Spleen (tissue), 11 donors: ENCODE measurements around the gene KCNC1. TPM values are rescaled to one million over a fixed set of nuclear protein-coding genes. Genes with fewer than 3 reads are reported as not detected.

ENCODE experiments used
- DNase-seq: peaks from one replicate; pipeline ENCODE4 v3.0.0-alpha.2; 2020
- H3K27ac ChIP-seq, 8 donors: fragments of 200-600 bp; sonication (generic) in 7 of 8; 1 replicate in 4 of 8; 2 replicates in 4 of 8; pipeline versions ENCODE4 v1.5.0 to v1.8.0; 2016 to 2021; ENCODE audit warnings: inconsistent platforms in 4 of 8, mild to moderate bottlenecking in 4 of 8, moderate library complexity in 1 of 8
- H3K27me3 ChIP-seq, 7 donors: fragments of 200-600 bp; sonication (generic) in 6 of 7; replicated peaks in 1 of 7; 1 replicate in 4 of 7; 2 replicates in 3 of 7; pipeline versions ENCODE4 v1.5.0 to v1.8.0; 2016 to 2021; ENCODE audit warnings: inconsistent platforms in 3 of 7, mild to moderate bottlenecking in 1 of 7
- H3K36me3 ChIP-seq, 6 donors: fragments of 200-600 bp; sonication (generic) in 5 of 6; 1 replicate in 4 of 6; 2 replicates in 2 of 6; pipeline versions ENCODE4 v1.5.0 to v1.8.0; 2016 to 2021; ENCODE audit warnings: inconsistent platforms in 2 of 6
- H3K4me1 ChIP-seq, 6 donors: fragments of 200-600 bp; sonication (generic) in 5 of 6; 1 replicate in 3 of 6; 2 replicates in 3 of 6; pipeline versions ENCODE4 v1.5.0 to v1.8.0; 2016 to 2021; ENCODE audit warnings: inconsistent platforms in 3 of 6
- H3K4me3 ChIP-seq, 8 donors: fragments of 200-600 bp; sonication (generic) in 7 of 8; 1 replicate in 4 of 8; 2 replicates in 4 of 8; pipeline versions ENCODE4 v1.5.0 to v1.8.0; 2016 to 2021; ENCODE audit warnings: inconsistent platforms in 4 of 8, mild to moderate bottlenecking in 4 of 8, moderate library complexity in 2 of 8
- H3K9me3 ChIP-seq, 8 donors: fragments of 200-600 bp; sonication (generic) in 7 of 8; 1 replicate in 4 of 8; 2 replicates in 4 of 8; pipeline versions ENCODE4 v1.5.0 to v1.8.0; 2016 to 2021; ENCODE audit warnings: inconsistent platforms in 4 of 8
- CTCF ChIP-seq, 11 experiments: fragments of 200-600 bp in 7 of 11; fragments of 450-650 bp in 4 of 11; sonication (generic) in 4 of 11; IDR thresholded peaks in 8 of 11; conservative IDR thresholded peaks in 3 of 11; 1 replicate in 7 of 11; 2 replicates in 4 of 11; pipeline versions ENCODE4 v1.4.0 to v1.8.0; 2016 to 2021; ENCODE audit warnings: antibody characterized with exemption in 11 of 11, inconsistent platforms in 4 of 11, mild to moderate bottlenecking in 1 of 11
- POLR2A ChIP-seq, 3 donors: fragments of 450-650 bp; IDR thresholded peaks; one replicate each; pipeline ENCODE4 v1.5.1; 2017; ENCODE audit warnings: antibody characterized with exemption in 3 of 3, mild to moderate bottlenecking in 1 of 3
- POLR2AphosphoS5 ChIP-seq, 3 donors: sonication (generic); formaldehyde crosslinking; IDR thresholded peaks; one replicate each; pipeline ENCODE4 v1.5.1; 2017; ENCODE audit warnings: antibody characterized with exemption in 3 of 3
- WGBS, 5 donors: extraction: QIAGEN DNeasy Blood & Tissue Kit in 3 of 5; methylation state at CpG; one replicate each; pipeline versions ENCODE4 v1.1.5 to v1.1.7; 2013 to 2018; 5-methylcytosine and 5-hydroxymethylcytosine counted together
- intact Hi-C: fragments of 100-400 bp; cut with DNase I; formaldehyde crosslinking; loops from one replicate; pipeline ENCODE4 v1.15.0; 2023; ENCODE audit warnings: low total_unique reads
- polyA plus RNA-seq, 3 donors: library from polyadenylated mRNA; stranded (reverse); fragments of 200-250 nt; gene quantifications; one replicate each; pipeline ENCODE4 v1.2.1, GENCODE V29; 2013
- total RNA-seq, 7 donors: library from RNA; depleted of rRNA in 3 of 7; stranded (reverse); fragments of >200 nt in 3 of 7; fragmentation: NEBNext Ultra II Directional in 4 of 7; extraction: Animal tissue kit (Norgen Biotek cat#: 25700) in 4 of 7; gene quantifications; one replicate each; pipeline versions ENCODE4 v1.1.0 to v1.2.1, GENCODE V29; 2016 to 2021
- donor health status: healthy with polysubstance abuse.
- donor health status: DM: no; HTN: no; CAD: no; lungs with moderate emphysema.
- donor health status: DM: no; HTN: no; CAD: no.
- donor health status: Bipolar disorder and iron deficiency.
- donor health status: healthy.
- donor health status: DM: no; HTN: no; CAD: no.
- donor health status: DM: yes; HTN: yes; CAD: no.

KCNC1 gene
- total and polyA plus RNA-seq, 10 donors = not detected

- WGBS, 5 donors = 90 to 92% (median 91%) methylated on average over 12 of the region's 12 CpGs
Measured at GRCh38 chr11:17781626-17782025, 47.0 kb downstream of the KCNC1 start.

GRCh38 chr11:17782145-17782544 lies 47.6 kb downstream of the KCNC1 start:
- Histone ChIP-seq H3K9me3 (no peaks in the 10 kb centered on the region), H3K36me3 (peaks cover 0 to 13% (median 0%) of the 10 kb centered on the region in 6 donors), H3K27me3 (no peaks in the 10 kb centered on the region), H3K27ac (no peak overlapping the region), H3K4me1 (no peaks in the 10 kb centered on the region), H3K4me3 (no peak overlapping the region)
- intact Hi-C loops = no loop called here
- 89 to 94% (median 89%) methylated on average over 12 of the region's 12 CpGs for WGBS, 5 donors
- TF ChIP-seq POLR2A (IDR thresholded peaks at IDR 0.05) (no peak), CTCF (IDR thresholded peaks at IDR 0.05 in 8 of 11, conservative IDR thresholded peaks at IDR 0.05 in 3 of 11) (no peak), POLR2AphosphoS5 (IDR thresholded peaks at IDR 0.05) (no peak)
- no peak for DNase-seq

More at GRCh38 chr11:17781626-17782025, 47.0 kb downstream of the KCNC1 start:
- Histone ChIP-seq H3K27me3 (no peaks in the 10 kb centered on the region), H3K4me1 (no peaks in the 10 kb centered on the region), H3K36me3 (peaks cover 0 to 8% (median 0%) of the 10 kb centered on the region in 6 donors), H3K27ac (no peak overlapping the region), H3K4me3 (no peak overlapping the region), H3K9me3 (no peaks in the 10 kb centered on the region)
- no peak for TF ChIP-seq POLR2A (IDR thresholded peaks at IDR 0.05)
- no peak for TF ChIP-seq POLR2AphosphoS5 (IDR thresholded peaks at IDR 0.05)
- TF ChIP-seq CTCF (IDR thresholded peaks at IDR 0.05 in 8 of 11, conservative IDR thresholded peaks at IDR 0.05 in 3 of 11) = no peak
- no peak for DNase-seq
- intact Hi-C loops = no loop called here

- H3K27ac ChIP-seq = no peak overlapping the region
- H3K4me3 ChIP-seq = no peak overlapping the region
- TF ChIP-seq CTCF (IDR thresholded peaks at IDR 0.05 in 8 of 11, conservative IDR thresholded peaks at IDR 0.05 in 3 of 11) (no peak), POLR2AphosphoS5 (IDR thresholded peaks at IDR 0.05) (no peak), POLR2A (IDR thresholded peaks at IDR 0.05) (no peak)
- DNase-seq = peak; percentile 47
- H3K36me3 ChIP-seq = peaks cover 0 to 19% (median 0%) of the 10 kb centered on the region in 6 donors
- H3K4me1 ChIP-seq = no peaks in the 10 kb centered on the region
- intact Hi-C loops = no loop called here
- H3K27me3 ChIP-seq = no peaks in the 10 kb centered on the region
- 79 to 88% (median 86%) methylated on average over 4 of the region's 4 CpGs for WGBS, 5 donors
- no peaks in the 10 kb centered on the region for H3K9me3 ChIP-seq
Measured at GRCh38 chr11:17782603-17783337, 48.2 kb downstream of the KCNC1 start.

GRCh38 chr11:17783878-17784277 lies 49.3 kb downstream of the KCNC1 start:
- 85 to 88% (median 87%) methylated on average over 4 of the region's 4 CpGs for WGBS, 5 donors
- H3K9me3 ChIP-seq = no peaks in the 10 kb centered on the region
- peaks cover 0 to 26% (median 0%) of the 10 kb centered on the region in 6 donors for H3K36me3 ChIP-seq
- no peak overlapping the region for H3K27ac ChIP-seq
- DNase-seq = no peak
- no peaks in the 10 kb centered on the region for H3K4me1 ChIP-seq
- no peaks in the 10 kb centered on the region for H3K27me3 ChIP-seq
- no peak overlapping the region for H3K4me3 ChIP-seq
- TF ChIP-seq CTCF (IDR thresholded peaks at IDR 0.05 in 8 of 11, conservative IDR thresholded peaks at IDR 0.05 in 3 of 11) = no peak
- TF ChIP-seq POLR2A (IDR thresholded peaks at IDR 0.05) = no peak
- no peak for TF ChIP-seq POLR2AphosphoS5 (IDR thresholded peaks at IDR 0.05)
- intact Hi-C loops = no loop called here
